ENCODE measurements around the gene CSNK1D. TPM values are rescaled to one million over a fixed set of nuclear protein-coding genes. Genes with fewer than 3 reads are reported as not detected.

CSNK1D gene
- total RNA-seq, 1 donor from 2014 or later, result 170 TPM

- DNase-seq (ENCODE audit: low spot score), result peak; percentile 68
Observed at GRCh38 chr17:82229698-82230608, 43.5 kb downstream of the CSNK1D start.

DNA sequence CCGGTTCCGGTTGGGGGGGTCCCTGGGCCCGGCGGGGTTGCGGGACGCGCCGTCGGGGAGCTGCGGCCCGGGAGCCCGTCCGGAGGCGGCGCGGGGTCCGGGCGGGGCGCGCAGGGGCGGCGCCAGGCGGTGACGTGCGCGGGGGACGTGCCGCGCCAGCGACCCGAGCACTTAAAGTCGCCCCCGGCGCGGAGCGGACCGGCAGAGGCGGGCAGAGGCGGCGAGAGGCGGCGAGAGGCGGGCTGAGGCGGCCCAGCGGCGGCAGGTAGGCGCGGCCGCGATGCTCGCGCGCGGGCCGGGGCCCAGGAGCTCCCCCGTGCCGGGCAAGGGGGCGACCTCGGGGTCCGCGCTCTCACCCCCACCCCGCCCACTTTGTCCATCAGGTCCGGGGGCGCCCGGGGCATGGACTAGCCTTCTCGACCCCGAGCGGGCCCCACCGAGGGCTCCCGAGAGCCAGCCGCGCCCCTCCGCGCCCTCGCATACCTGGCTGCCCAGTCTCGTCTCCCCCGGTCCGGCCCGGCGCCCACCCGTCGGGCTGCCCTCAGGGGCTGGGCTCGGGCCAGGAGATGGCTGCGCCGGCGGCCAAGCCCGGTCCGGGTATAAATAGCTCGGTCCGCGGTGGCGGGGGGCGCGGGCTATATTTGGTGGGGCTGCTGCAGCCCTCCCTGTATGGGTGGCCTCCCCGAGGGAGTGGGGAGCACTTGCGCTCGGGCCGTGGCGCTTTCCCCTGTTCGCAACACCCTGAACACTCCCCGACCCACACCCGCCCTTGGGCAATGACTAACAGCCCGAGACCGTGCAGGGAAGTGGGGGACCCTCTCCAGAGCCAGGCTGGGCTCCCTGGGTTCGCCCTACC lies 44.4 kb downstream of the CSNK1D start, which contains the start of gene SLC16A3:
Gene SLC16A3, plus strand, starts transcription at position 201 of the 856 bp plus-strand sequence. CDS start 6,967 bp downstream, outside the sequence.
- DNase-seq (ENCODE audit: low spot score), result peak; percentile 80

DNA sequence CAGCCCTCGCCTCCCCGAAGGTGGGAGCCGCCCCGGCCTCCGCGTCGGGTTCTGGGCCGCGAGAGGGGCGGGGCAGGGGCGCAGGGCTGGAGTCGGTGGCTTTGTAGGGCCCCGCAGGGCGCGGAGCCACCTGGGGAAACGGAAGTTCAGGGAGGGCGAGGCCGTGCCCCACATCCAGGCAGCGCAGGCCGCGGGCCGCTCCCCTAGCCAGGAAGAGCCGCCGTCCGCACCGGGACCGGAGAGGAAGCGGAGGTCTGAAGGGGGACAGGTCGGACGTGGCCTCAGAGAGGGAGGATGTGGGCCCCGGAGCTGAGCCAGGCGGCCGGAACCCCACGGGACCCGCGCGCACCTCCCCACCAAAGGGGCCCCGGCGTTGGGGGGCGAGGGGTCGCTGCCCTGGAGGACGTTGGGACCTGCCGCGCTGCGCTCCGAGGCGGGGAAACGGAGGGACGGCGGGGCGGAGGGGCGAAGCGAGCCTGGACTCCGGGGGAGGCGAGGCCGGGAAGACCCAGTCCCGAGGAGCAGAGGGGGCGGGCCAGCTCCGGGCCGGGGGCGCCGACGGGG lies 45.1 kb downstream of the CSNK1D start:
- no peak for DNase-seq (ENCODE audit: low spot score)

- DNase-seq (ENCODE audit: low spot score), result peak; percentile 46
Observed at GRCh38 chr17:82227629-82228277, 45.7 kb downstream of the CSNK1D start.

- peak; percentile 48 for DNase-seq (ENCODE audit: low spot score)
Observed at GRCh38 chr17:82226809-82227628, 46.5 kb downstream of the CSNK1D start.

DNA sequence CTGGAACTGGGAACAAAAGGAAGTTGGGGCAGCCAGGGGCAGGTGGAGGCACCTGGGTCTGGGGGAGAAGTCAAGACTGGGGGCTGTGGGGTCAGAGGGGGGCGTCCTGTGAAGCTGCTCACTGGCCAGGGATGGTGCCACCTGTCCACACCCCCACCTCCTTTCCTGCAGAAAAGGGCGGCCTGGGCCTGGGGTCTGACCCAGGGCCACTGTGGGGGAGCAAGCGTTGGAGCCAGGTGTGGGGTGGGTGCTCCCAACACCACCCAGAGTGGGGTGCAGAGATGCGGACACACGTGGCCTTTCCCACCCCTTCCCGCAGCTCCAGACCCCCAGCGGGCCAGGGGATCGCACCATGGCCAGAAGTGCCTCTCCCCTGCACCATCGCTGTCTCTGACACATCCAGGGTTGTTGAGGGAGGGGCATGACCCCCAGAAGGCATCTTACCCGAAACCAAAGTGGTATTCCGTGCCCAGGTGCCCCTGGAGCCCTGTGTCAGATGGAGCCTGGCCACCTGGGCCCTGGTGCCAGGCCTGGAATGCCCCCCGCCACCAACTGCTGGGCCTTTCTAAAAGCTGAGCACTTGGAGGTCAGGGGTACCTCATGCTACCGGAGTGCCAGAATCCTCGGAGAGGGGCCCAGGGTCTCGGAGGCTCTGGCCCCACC lies 47.2 kb downstream of the CSNK1D start:
- no peak for DNase-seq (ENCODE audit: low spot score)

DNA sequence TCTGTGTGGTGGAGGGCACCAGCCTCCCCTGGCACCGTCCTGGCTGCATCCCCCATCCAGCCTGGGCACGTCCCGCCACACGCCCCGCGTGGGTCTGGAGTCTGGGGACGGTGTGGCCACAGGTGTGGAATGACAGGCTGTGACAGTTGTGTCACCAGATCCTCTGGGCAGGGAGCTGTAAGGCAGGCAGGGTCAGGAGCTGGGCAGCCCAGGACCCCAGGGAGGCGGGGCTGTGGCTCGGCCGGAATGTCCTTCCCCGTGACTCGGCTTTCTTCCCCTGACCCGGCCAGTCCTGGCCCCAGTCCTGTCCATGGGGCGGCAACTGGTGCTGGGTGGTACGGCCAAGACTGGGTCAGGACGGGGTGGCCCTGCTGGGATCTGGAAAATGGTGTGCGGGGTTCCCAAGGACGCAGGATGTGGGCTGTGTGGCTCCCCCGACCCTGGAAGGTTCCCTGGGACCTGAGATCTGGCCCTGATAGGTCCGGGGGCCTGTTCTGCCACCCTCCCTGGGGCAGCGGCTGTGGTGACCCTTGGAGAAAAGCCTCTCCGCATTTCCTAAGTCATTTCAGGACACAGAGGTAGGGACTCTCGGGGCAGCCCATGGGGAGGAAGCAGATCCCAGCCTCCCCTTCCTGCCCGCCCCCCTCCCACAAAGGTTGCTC lies 48.0 kb downstream of the CSNK1D start:
- peak; percentile 44 for DNase-seq (ENCODE audit: low spot score)

- no peak for DNase-seq (ENCODE audit: low spot score)
Observed at GRCh38 chr17:82224666-82225065, 48.8 kb downstream of the CSNK1D start.

GRCh38 chr17:82223517-82223916 lies 50.0 kb downstream of the CSNK1D start:
- DNase-seq (ENCODE audit: low spot score), result no peak

- DNase-seq (ENCODE audit: low spot score), result no peak
Observed at GRCh38 chr17:82222816-82223215, 50.7 kb downstream of the CSNK1D start.

- no peak for DNase-seq (ENCODE audit: low spot score)
Observed at GRCh38 chr17:82221341-82221902, 52.1 kb downstream of the CSNK1D start.

DNA sequence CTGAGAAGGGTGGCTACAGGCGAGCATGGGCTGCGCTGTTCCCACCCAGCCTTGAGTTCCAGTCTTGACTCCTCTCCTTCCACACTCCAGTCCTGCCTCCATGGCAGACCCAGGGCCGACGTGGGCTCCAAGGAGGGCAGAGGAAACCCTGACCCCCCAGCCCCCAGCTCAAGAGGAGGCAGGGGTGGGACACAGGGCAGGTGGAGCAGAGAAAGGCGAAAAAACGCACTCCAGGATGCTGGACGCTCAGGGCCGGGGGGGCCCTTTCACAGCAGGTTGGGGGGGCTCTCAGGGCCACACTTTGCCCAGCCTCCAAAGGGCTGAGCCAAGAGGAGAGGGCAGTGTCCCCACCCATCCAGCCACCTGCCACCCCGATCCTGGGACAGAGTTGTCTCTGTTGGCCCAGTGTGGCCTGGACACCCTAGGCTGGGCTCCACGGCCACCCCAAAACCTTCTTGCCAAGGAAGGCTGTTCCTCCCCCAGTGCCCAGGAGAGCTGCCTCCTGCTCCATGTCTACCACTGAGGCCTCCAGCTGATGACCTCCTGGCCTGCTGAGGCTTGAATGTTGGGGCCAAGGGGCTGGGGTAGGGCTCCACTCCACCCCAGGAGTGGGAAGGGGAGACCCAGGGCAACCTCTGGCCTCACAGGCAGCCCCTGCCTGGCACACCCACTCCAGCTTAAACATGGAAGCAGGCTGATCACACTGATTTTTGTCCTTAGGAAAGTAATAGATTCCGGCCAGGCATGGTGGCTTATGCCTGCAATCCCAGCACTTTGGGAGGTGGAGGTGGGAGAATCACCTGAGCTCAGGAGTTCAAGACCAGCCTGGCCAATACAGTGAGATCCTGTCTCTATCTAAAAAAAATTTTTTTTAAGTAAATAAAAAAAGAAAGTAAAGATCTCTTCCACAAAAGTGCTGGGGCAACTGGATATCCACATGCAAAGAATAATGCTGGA lies 53.5 kb downstream of the CSNK1D start:
- DNase-seq (ENCODE audit: low spot score), result no peak

DNA sequence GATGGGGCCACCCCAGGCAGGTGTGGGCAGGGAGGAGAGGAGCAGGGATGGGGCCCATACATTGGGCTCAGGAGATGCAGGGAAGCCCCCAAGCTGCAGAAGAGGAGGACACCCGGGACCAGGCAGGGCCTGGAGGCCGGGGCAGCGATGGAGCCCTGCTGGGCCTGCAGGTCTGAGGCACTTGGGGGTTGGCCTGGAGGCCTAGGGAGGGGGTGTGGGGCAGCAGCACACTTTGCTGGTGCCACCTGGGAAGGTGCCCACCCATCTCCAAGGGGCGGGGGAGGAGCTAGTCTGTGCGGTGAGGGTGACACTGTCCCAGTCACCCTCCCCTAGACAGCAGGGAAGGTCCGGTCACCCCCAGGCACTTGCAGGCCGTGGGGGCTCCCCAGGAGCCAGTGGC lies 54.4 kb downstream of the CSNK1D start:
- no peak for DNase-seq (ENCODE audit: low spot score)

DNA sequence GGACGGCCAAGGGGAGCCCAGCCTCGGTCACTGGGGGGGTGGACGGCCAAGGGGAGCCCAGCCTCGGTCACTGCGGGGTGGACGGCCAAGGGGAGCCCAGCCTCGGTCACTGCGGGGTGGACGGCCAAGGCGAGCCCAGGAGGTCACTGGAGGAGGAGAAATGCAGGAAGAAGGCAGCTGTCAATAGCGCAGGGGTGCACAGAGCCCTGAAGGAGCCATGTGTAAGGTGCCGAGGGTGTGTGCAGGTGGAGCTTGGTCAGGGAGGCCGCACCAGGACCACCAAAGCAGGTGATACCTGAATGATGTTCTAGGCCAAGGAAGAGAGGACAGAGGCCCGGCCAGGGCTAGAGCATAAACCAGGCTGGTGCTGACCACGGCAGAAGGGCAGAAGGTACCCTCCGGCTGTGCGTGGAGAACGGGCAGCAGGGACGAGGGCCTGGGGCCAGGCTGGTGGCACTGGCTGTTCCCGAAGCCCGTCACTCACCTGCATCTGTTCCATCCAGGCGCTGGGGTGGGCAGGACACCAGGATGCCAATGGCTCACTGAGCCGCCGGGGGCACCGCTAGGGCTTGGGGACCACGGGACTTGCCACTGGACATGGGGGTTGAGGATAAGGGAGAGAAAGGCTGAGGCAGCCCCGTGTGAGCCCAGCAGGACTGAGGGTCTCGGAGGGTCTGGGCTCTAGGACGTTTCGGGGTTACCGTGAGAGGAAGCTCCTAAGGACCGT lies 55.0 kb downstream of the CSNK1D start:
- no peak for DNase-seq (ENCODE audit: low spot score)

GRCh38 chr17:82217530-82218204 lies 55.8 kb downstream of the CSNK1D start:
- peak; percentile 78 for DNase-seq (ENCODE audit: low spot score)

DNA sequence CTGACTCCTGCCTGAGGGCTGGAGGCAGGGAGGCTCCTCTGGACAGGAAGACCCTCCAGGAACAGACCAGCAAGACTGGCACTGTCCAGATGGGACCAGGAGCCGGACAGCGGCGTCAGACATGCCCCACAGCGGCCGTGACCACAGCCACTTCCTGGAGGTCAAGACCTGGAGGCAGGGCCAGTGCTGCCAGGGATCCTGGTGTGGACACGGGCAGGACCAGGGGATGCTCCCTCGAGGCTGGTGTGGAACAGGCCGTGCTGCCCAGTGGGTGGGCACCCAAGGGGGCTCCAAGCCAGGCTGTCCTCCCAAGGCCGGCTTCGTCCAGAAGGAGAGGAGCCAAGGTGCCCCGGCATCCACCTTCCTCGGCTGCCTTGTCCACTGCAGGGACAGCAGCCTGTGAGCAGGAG lies 56.4 kb downstream of the CSNK1D start:
- DNase-seq (ENCODE audit: low spot score), result peak; percentile 47

All from ureter (tissue), 1 donor.